ENCODE measurements around the gene IRF9. TPM values are rescaled to one million over a fixed set of nuclear protein-coding genes. Genes with fewer than 3 reads are reported as not detected.

Gene IRF9
- total and polyA plus RNA-seq, 2 of the 13 experiments (the other 11 are each of a cell fraction or from before 2014, with no cell fraction given) = 14.9 to 49.7 TPM

DNA sequence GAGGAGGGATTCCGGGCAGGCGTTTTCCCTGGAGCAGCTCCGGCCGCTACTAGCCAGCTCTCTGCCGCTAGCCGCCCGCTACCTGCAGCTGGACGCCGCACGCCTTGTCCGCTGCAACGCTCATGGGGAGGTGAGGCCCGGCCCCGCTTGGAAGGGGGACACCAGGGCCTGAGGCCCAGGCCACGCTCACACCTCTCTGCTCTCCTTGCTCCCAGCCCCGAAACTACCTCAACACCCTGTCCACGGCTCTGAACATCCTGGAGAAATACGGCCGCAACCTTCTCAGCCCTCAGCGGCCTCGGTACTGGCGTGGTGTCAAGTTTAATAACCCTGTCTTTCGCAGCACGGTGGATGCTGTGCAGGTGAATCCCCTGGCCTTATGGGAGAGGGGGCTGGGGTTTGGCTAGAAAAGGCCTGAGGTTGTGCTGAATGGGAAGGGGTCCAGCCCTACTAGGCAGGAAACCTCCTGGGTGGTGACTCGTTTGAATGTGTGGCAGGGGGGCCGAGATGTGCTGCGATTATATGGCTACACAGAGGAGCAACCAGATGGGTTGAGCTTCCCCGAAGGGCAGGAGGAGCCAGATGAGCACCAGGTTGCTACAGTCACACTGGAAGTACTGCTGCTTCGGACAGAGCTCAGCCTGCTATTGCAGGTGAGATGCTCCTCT, 13.2 kb upstream of the IRF9 start (continued):
- no peak for TF ChIP-seq HMGXB3 (CRISPR knock-in tag; IDR thresholded peaks at IDR 0.05; ENCODE audit: borderline replicate concordance)
- TF ChIP-seq, protein P1, sequence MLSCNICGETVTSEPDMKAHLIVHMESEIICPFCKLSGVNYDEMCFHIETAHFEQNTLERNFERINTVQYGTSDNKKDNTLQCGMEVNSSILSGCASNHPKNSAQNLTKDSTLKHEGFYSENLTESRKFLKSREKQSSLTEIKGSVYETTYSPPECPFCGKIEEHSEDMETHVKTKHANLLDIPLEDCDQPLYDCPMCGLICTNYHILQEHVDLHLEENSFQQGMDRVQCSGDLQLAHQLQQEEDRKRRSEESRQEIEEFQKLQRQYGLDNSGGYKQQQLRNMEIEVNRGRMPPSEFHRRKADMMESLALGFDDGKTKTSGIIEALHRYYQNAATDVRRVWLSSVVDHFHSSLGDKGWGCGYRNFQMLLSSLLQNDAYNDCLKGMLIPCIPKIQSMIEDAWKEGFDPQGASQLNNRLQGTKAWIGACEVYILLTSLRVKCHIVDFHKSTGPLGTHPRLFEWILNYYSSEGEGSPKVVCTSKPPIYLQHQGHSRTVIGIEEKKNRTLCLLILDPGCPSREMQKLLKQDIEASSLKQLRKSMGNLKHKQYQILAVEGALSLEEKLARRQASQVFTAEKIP (CRISPR knock-in tag; IDR thresholded peaks at IDR 0.05; ENCODE audit: borderline replicate concordance) = no peak
- no peak for TF ChIP-seq ZSCAN9 (CRISPR knock-in tag; IDR thresholded peaks at IDR 0.05; ENCODE audit: borderline replicate concordance)
- TF ChIP-seq, protein P2, sequence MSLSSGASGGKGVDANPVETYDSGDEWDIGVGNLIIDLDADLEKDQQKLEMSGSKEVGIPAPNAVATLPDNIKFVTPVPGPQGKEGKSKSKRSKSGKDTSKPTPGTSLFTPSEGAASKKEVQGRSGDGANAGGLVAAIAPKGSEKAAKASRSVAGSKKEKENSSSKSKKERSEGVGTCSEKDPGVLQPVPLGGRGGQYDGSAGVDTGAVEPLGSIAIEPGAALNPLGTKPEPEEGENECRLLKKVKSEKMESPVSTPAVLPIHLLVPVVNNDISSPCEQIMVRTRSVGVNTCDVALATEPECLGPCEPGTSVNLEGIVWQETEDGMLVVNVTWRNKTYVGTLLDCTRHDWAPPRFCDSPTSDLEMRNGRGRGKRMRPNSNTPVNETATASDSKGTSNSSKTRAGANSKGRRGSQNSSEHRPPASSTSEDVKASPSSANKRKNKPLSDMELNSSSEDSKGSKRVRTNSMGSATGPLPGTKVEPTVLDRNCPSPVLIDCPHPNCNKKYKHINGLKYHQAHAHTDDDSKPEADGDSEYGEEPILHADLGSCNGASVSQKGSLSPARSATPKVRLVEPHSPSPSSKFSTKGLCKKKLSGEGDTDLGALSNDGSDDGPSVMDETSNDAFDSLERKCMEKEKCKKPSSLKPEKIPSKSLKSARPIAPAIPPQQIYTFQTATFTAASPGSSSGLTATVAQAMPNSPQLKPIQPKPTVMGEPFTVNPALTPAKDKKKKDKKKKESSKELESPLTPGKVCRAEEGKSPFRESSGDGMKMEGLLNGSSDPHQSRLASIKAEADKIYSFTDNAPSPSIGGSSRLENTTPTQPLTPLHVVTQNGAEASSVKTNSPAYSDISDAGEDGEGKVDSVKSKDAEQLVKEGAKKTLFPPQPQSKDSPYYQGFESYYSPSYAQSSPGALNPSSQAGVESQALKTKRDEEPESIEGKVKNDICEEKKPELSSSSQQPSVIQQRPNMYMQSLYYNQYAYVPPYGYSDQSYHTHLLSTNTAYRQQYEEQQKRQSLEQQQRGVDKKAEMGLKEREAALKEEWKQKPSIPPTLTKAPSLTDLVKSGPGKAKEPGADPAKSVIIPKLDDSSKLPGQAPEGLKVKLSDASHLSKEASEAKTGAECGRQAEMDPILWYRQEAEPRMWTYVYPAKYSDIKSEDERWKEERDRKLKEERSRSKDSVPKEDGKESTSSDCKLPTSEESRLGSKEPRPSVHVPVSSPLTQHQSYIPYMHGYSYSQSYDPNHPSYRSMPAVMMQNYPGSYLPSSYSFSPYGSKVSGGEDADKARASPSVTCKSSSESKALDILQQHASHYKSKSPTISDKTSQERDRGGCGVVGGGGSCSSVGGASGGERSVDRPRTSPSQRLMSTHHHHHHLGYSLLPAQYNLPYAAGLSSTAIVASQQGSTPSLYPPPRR (CRISPR knock-in tag; IDR thresholded peaks at IDR 0.05; ENCODE audit: borderline replicate concordance) = peak; percentile 61
- no peak for TF ChIP-seq ZNF879 (CRISPR knock-in tag; IDR thresholded peaks at IDR 0.05)
- no peak for TF ChIP-seq ZMYM2 (CRISPR knock-in tag; IDR thresholded peaks at IDR 0.05)
- TF ChIP-seq, protein P3, sequence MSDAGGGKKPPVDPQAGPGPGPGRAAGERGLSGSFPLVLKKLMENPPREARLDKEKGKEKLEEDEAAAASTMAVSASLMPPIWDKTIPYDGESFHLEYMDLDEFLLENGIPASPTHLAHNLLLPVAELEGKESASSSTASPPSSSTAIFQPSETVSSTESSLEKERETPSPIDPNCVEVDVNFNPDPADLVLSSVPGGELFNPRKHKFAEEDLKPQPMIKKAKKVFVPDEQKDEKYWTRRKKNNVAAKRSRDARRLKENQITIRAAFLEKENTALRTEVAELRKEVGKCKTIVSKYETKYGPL (CRISPR knock-in tag; IDR thresholded peaks at IDR 0.05) = no peak
- TF ChIP-seq ZNF512 (CRISPR knock-in tag; IDR thresholded peaks at IDR 0.05) = no peak
- TF ChIP-seq MATR3 (CRISPR knock-in tag; IDR thresholded peaks at IDR 0.05) = 0 out of 2 replicates have a peak, but pooled peaks have one; percentile 37
- TF ChIP-seq GFI1 (CRISPR knock-in tag; IDR thresholded peaks at IDR 0.05; ENCODE audit: borderline replicate concordance) = no peak
- peak; percentile 21; the same call in 1 of the 2 replicates for TF ChIP-seq NFE2L1 (CRISPR knock-in tag; IDR thresholded peaks at IDR 0.05; ENCODE audit: borderline replicate concordance)
- TF ChIP-seq ZNF564 (CRISPR knock-in tag; IDR thresholded peaks at IDR 0.05) = no peak
- peak; percentile 41; the same call in 1 of the 2 replicates for TF ChIP-seq ZNF83 (CRISPR knock-in tag; IDR thresholded peaks at IDR 0.05; ENCODE audit: borderline replicate concordance)
- 0 out of 2 replicates have a peak, but pooled peaks have one; percentile 60 for TF ChIP-seq ZNF343 (CRISPR knock-in tag; IDR thresholded peaks at IDR 0.05)
- no peak for TF ChIP-seq TRIM24 (CRISPR knock-in tag; IDR thresholded peaks at IDR 0.05)

Measured in HepG2 (cell line).